ENCODE data around the gene CT45A5. TPM values are rescaled to one million over a fixed set of nuclear protein-coding genes. Genes with fewer than 3 reads are reported as not detected.

The CT45A5 gene
- not detected in 2 replicates for total RNA-seq

GRCh38 chrX:135785403-135785802 is at the start of gene CT45A5:
CT45A5 (minus strand) TSS chrX:135785503; CDS start chrX:135781729, 3,774 bp downstream.

GRCh38 chrX:135819912-135820311 is 34.6 kb upstream of the CT45A5 start, which contains the start of gene CT45A2:
CT45A2 (minus strand) TSS chrX:135820012; CDS start chrX:135816265, 3,747 bp downstream.

GRCh38 chrX:135802687-135803086 is 17.4 kb upstream of the CT45A5 start, which contains the start of gene CT45A6:
CT45A6 (minus strand) TSS chrX:135802787; CDS start chrX:135798993, 3,794 bp downstream.

GRCh38 chrX:135768091-135768490 is 17.2 kb downstream of the CT45A5 start, which contains the start of gene CT45A3:
CT45A3 (minus strand) TSS chrX:135768191; CDS start chrX:135764444, 3,747 bp downstream.

Other genes starting within 250 kb of the CT45A5 start
- gene CT45A1, start 71.9 kb downstream of the CT45A5 start, total RNA-seq = not detected in 2 replicates
- gene CT45A3, start 17.3 kb downstream of the CT45A5 start, total RNA-seq = not detected in 2 replicates
- gene CT45A6, start 17.3 kb upstream of the CT45A5 start, total RNA-seq = not detected in 2 replicates
- not detected in 2 replicates for gene CT45A2, start 34.5 kb upstream of the CT45A5 start, total RNA-seq
- not detected in 2 replicates for gene CT45A7, start 51.8 kb upstream of the CT45A5 start, total RNA-seq
- not detected in 2 replicates for gene CT45A8, start 69.0 kb upstream of the CT45A5 start, total RNA-seq
- gene CT45A9, start 86.3 kb upstream of the CT45A5 start, total RNA-seq = not detected in 2 replicates
- gene CT45A10, start 107.9 kb upstream of the CT45A5 start, total RNA-seq = not detected in 2 replicates
- not detected in 2 replicates for gene SAGE1, start 108.2 kb upstream of the CT45A5 start, total RNA-seq
- 18.9 and 20.7 TPM in 2 replicates for gene MMGT1, start 188.5 kb upstream of the CT45A5 start, total RNA-seq
- 16.0 and 16.7 TPM in 2 replicates for gene SLC9A6, start 199.9 kb upstream of the CT45A5 start, total RNA-seq